GM19025 (cell line): ENCODE data around the gene DOCK4.

Experiments used
- ATAC-seq: cut with Tn5 transposase; IDR thresholded peaks from one replicate; pipeline ENCODE4 v1.9.1; 2021; ENCODE audit warnings: mild to moderate bottlenecking, low read depth, moderate library complexity; ENCODE audit not compliant: unreplicated experiment

DOCK4 gene

GRCh38 chr7:111796671-111797070 is 409.5 kb downstream of the DOCK4 start:
- no peak for ATAC-seq

- no peak for ATAC-seq
Observed at GRCh38 chr7:111789870-111790269, 416.3 kb downstream of the DOCK4 start.

DNA sequence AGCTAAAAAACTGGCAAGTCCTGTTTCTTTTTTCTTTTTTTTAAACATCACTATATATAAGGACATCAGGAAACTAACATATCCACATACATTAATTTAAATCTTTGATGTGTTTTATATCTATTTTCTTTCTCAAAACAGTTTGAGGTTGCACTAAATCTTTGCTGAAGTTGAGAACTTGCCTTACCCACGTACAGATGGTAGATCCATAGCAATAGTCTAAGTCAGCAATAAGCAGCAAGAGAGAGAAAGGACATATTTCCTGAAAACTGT is 417.2 kb downstream of the DOCK4 start:
- no peak for ATAC-seq

GRCh38 chr7:111788286-111789047 is 417.7 kb downstream of the DOCK4 start:
- no peak for ATAC-seq

- no peak for ATAC-seq
Observed at GRCh38 chr7:111787741-111788140, 418.5 kb downstream of the DOCK4 start.

- ATAC-seq, result no peak
Observed at GRCh38 chr7:111787099-111787498, 419.1 kb downstream of the DOCK4 start.

DNA sequence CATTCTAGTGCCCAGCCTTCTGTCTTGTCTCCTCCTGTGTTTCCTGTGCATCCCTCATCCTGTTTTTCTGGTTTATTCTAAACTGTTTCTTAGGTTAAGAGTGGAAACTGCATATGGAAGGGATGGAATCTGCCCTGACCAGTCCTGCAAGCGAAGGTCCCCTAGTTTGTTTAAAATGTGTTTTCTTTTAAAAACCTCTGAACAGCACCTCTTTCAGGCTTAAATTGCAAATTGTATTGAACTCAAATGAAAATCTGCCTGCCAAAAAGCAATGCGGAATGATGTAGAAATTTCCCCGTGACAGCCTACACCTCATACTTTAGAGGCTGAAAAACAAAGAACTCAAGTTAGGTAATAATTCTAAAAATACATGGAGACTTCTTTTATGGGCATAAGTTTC is 421.1 kb downstream of the DOCK4 start:
- no peak for ATAC-seq

DNA sequence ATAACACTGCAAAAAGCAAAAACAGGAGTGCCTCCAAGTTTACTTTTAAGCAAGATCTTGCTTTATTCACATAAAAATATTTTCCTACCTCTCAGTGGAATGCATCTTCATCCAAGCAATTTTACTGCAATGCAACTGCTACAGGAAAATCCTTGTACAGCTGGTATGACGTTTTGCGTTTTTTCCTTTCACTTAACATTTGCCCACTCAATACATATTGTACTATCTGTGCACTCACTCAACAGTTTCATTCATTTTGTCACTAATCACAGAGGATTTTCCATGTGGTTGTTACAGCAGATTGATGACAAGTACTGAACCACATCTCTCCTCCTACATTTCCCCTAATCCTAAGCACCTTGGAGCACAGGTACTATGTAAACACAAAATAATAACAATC is 421.9 kb downstream of the DOCK4 start:
- ATAC-seq, result no peak

DNA sequence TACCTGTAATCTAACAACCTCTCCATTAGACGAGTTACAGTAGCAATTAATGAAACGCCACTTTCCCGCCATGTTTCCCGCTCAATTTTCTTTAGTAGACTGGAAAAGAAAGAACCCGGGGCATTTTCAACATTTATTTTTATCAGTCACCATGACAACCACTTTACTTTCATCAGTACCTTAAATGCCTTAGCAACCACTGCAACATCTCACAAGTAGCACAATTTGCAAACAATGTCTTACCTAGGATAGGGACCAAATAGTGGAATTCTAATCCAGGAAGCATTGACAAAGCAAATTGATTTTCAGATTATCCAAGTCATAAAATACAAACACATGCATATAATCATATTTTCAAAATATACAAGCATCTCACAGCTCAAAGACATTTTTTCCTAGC is 422.3 kb downstream of the DOCK4 start:
- ATAC-seq, result no peak

DNA sequence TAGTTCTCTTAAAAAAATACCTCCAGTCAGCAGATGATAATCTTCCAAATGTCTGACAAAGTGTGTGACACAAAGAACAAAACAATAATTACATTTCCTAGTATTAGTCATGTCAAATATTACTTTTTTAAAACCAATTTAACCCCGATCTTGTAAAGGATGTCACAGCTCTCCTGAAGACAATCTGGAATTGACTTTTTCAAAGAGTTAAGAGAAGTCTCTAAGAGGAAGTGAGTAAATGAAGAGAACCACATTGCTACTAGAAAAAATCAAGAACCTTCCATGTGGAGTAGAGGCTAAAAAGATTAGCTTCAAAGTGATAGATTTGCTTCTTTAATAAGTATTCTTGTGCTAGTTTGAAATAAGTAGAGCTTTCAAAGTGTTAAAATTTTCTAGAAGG is 425.7 kb downstream of the DOCK4 start:
- ATAC-seq, result no peak

- ATAC-seq, result no peak
Observed at GRCh38 chr7:111775206-111775605, 431.0 kb downstream of the DOCK4 start.

DNA sequence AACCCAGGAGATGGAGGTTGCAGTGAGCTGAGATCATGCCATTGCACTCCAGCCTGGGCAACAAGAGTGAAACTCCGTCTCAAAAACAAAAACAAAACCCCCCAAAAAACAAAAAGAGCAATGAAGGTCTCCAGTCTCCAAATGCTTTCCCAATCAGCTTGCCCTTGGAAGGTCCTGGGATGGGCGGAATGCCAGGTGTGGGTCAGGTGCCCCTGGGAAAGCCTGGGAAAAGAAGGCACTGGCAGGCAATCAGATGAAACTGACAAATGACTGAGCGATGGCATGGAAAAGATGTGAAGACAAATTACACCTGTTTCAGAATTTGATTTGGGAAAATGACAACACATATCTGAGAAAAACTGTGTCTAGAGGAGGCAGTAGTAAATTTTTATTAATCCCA is 433.5 kb downstream of the DOCK4 start:
- ATAC-seq, result no peak

DNA sequence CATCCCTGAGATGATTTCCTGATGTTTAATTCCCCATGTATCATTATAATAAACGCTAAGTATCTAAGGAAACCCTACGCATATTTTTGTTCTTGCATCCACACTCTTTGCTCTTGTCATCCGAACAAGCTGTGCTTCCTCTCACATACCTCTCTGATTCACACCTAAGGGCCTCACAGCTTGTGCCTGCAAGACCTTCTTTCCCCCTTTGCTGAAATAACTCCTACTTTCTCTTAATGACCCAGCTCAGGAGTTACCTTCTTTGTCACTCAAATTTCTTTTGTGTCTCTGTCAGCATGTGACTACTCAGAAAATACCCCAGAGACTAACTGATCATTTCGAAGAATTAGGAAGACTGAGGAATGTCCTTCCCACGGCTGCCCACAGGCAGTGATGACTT is 434.6 kb downstream of the DOCK4 start:
- no peak for ATAC-seq

- ATAC-seq, result no peak
Observed at GRCh38 chr7:111770116-111770515, 436.1 kb downstream of the DOCK4 start.

- ATAC-seq, result no peak
Observed at GRCh38 chr7:111765751-111766643, 440.2 kb downstream of the DOCK4 start.

GRCh38 chr7:111763221-111763801 is 442.9 kb downstream of the DOCK4 start:
- ATAC-seq, result no peak

GRCh38 chr7:111762799-111763198 is 443.4 kb downstream of the DOCK4 start:
- no peak for ATAC-seq

GRCh38 chr7:111762211-111762610 is 444.0 kb downstream of the DOCK4 start:
- ATAC-seq, result no peak

GRCh38 chr7:111760043-111760442 is 446.2 kb downstream of the DOCK4 start:
- ATAC-seq, result no peak

DNA sequence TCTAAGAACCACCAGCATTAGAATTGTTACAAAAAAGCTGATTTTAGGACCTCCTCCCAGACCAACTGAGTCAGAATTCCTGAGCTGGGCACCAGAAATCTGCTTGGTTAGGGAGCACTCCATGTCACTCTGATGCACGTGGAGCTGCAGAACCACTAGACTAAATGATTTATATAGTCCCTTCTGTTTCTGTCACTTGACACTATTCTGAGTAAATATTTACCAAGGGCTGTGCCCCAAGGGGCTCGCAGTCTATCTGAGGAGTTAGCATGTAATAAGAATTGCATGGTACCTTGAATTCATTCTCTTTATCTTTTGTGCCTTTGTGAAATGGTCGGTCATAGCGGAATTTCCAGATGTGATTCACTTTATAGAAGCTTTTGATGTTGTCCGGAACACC is 447.9 kb downstream of the DOCK4 start:
- no peak for ATAC-seq

- ATAC-seq, result no peak
Observed at GRCh38 chr7:111756687-111757178, 449.5 kb downstream of the DOCK4 start.
